NCI-H2171 treated with DMSO at 0.1 percent for 48 hours (cell line): ENCODE data around the gene RAC3.
"Not testable (repeated sequence)": the region's sequence is repeated elsewhere in the genome, so short reads cannot be mapped to it uniquely, and the experiment has no call there.

Experiments used
- DNase-seq: peaks from one replicate; lab custom pipeline; 2025; lab: John Stamatoyannopoulos, UW

Gene RAC3

GRCh38 chr17:82023447-82024241 lies 7.8 kb upstream of the RAC3 start:
- peak; percentile 29 for DNase-seq

GRCh38 chr17:82024859-82025258 lies 6.6 kb upstream of the RAC3 start:
- no peak for DNase-seq

- no peak for DNase-seq
Measured at GRCh38 chr17:82025401-82026107, 5.9 kb upstream of the RAC3 start.

- DNase-seq: no peak
Measured at GRCh38 chr17:82028246-82028645, 3.2 kb upstream of the RAC3 start.

GRCh38 chr17:82028966-82029365 lies 2.5 kb upstream of the RAC3 start:
- DNase-seq: no peak

- no peak for DNase-seq
Measured at GRCh38 chr17:82029391-82029790, 2.1 kb upstream of the RAC3 start.

- DNase-seq: no peak
Measured at GRCh38 chr17:82029990-82030469, 1.4 kb upstream of the RAC3 start.

- peak; percentile 74 for DNase-seq
Measured at GRCh38 chr17:82030470-82031302, 792 bp upstream of the RAC3 start.

GRCh38 chr17:82031885-82032627 lies 578 bp downstream of the RAC3 start:
- DNase-seq: peak; percentile 39

GRCh38 chr17:82033359-82034085 lies 2.0 kb downstream of the RAC3 start:
- no peak for DNase-seq

- DNase-seq: no peak
Measured at GRCh38 chr17:82034371-82035011, 3.0 kb downstream of the RAC3 start.

GRCh38 chr17:82035488-82035887 lies 4.0 kb downstream of the RAC3 start:
- no peak for DNase-seq

- no peak for DNase-seq
Measured at GRCh38 chr17:82035956-82036633, 4.6 kb downstream of the RAC3 start.

- no peak for DNase-seq
Measured at GRCh38 chr17:82036634-82037091, 5.2 kb downstream of the RAC3 start.

- DNase-seq: peak; percentile 90
Measured at GRCh38 chr17:82037092-82037888, 5.8 kb downstream of the RAC3 start, which contains the start of gene DCXR. Gene DCXR, minus strand, starts transcription at chr17:82037697. Its CDS starts 15 bp downstream, at chr17:82037682.

GRCh38 chr17:82037889-82038195 lies 6.4 kb downstream of the RAC3 start:
- DNase-seq: no peak

GRCh38 chr17:82038796-82039409 lies 7.4 kb downstream of the RAC3 start:
- not testable (repeated sequence) for DNase-seq

- DNase-seq: no peak
Measured at GRCh38 chr17:82039695-82040299, 8.3 kb downstream of the RAC3 start.
